ENCODE data around the gene C2orf81.
"Not testable (repeated sequence)": the region's sequence is repeated elsewhere in the genome, so short reads cannot be mapped to it uniquely, and the experiment has no call there.

The C2orf81 gene

GRCh38 chr2:74421221-74421870, at the start of gene C2orf81, which contains the start of gene WDR54:
TSS of gene C2orf81 (minus strand) at chr2:74421619. CDS start at chr2:74421560, 59 bp downstream.
TSS of gene WDR54 (plus strand) at chr2:74421730. CDS start at chr2:74422154, 424 bp downstream.
- peak; percentile 95 for DNase-seq

- not testable (repeated sequence) for DNase-seq
These were observed 49.3 kb upstream of the C2orf81 start for GRCh38 chr2:74470742-74471141.

GRCh38 chr2:74464406-74464805, 43.0 kb upstream of the C2orf81 start:
- no peak for DNase-seq

GRCh38 chr2:74462786-74463105, 41.3 kb upstream of the C2orf81 start:
- no peak for DNase-seq

GRCh38 chr2:74462054-74462785, 40.8 kb upstream of the C2orf81 start:
- DNase-seq, result no peak

GRCh38 chr2:74461187-74462053, 40.0 kb upstream of the C2orf81 start:
- DNase-seq, result no peak

GRCh38 chr2:74460187-74460586, 38.8 kb upstream of the C2orf81 start:
- DNase-seq, result not testable (repeated sequence)

- DNase-seq, result not testable (repeated sequence)
These were observed 38.2 kb upstream of the C2orf81 start for GRCh38 chr2:74459503-74460118.

GRCh38 chr2:74458938-74459363, 37.5 kb upstream of the C2orf81 start:
- DNase-seq, result no peak

GRCh38 chr2:74458132-74458937, 36.9 kb upstream of the C2orf81 start, which contains the start of gene WBP1:
TSS of gene WBP1 (plus strand) at chr2:74458438. CDS start at chr2:74458603, 165 bp downstream.
- peak; percentile 99 for DNase-seq

GRCh38 chr2:74457549-74458131, 36.2 kb upstream of the C2orf81 start:
- DNase-seq, result peak; percentile 87

- DNase-seq, result no peak
These were observed 35.7 kb upstream of the C2orf81 start for GRCh38 chr2:74457129-74457548.

GRCh38 chr2:74454654-74455511, 33.5 kb upstream of the C2orf81 start, which contains the start of gene INO80B:
TSS of gene INO80B (plus strand) at chr2:74455087. CDS start at chr2:74455117, 30 bp downstream.
- peak; percentile 95 for DNase-seq

- no peak for DNase-seq
These were observed 29.3 kb upstream of the C2orf81 start for GRCh38 chr2:74450570-74451190.

- DNase-seq, result no peak
These were observed 27.4 kb upstream of the C2orf81 start for GRCh38 chr2:74448771-74449170.

GRCh38 chr2:74447230-74447999, 26.0 kb upstream of the C2orf81 start:
- no peak for DNase-seq

GRCh38 chr2:74444498-74445318, 23.3 kb upstream of the C2orf81 start:
- DNase-seq, result no peak
